Type B pancreatic cell (in vitro differentiated cells): ENCODE measurements around the gene POLR1E. TPM values are rescaled to one million over a fixed set of nuclear protein-coding genes. Genes with fewer than 3 reads are reported as not detected.
"Not testable (repeated sequence)": the region's sequence is repeated elsewhere in the genome, so short reads cannot be mapped to it uniquely, and the experiment has no call there.

Source experiments
- DNase-seq: peaks from one replicate; pipeline ENCODE4 v3.0.0; 2021; ENCODE audit warnings: mixed read lengths; ENCODE audit not compliant: unreplicated experiment; ENCODE audit errors: extremely low spot score
- H3K27ac Mint-ChIP-seq: 2 replicates; pipeline ENCODE4 v1.8.0; 2021; ENCODE audit warnings: mild to moderate bottlenecking, mixed read lengths
- H3K27me3 Mint-ChIP-seq: 2 replicates; pipeline ENCODE4 v1.8.0; 2021; ENCODE audit warnings: mixed read lengths
- H3K36me3 Mint-ChIP-seq: 2 replicates; pipeline ENCODE4 v1.8.0; 2021; ENCODE audit warnings: mixed read lengths
- H3K4me1 Mint-ChIP-seq: one replicate; pipeline ENCODE4 v1.8.0; 2021; ENCODE audit warnings: mixed read lengths; ENCODE audit not compliant: unreplicated experiment
- H3K4me3 Mint-ChIP-seq: 2 replicates; pipeline ENCODE4 v1.8.0; 2021; ENCODE audit warnings: mild to moderate bottlenecking, mixed read lengths
- H3K9me3 Mint-ChIP-seq: 2 replicates; pipeline ENCODE4 v1.8.0; 2021; ENCODE audit warnings: mixed read lengths
- total RNA-seq: library from RNA; stranded (reverse); gene quantifications from 2 replicates; pipeline ENCODE4 v1.2.1, GENCODE V29; 2021; ENCODE audit warnings: low replicate concordance
- TF ChIP-seq, protein P1 (sequence below): fragments of 200-600 bp; sonication (generic); conservative IDR thresholded peaks from 2 replicates; pipeline ENCODE4 v1.5.0; 2021; ENCODE audit warnings: antibody characterized with exemption, mild to moderate bottlenecking

POLR1E gene
- total RNA-seq, 1 donor from 2014 or later = 26.9 TPM

DNA sequence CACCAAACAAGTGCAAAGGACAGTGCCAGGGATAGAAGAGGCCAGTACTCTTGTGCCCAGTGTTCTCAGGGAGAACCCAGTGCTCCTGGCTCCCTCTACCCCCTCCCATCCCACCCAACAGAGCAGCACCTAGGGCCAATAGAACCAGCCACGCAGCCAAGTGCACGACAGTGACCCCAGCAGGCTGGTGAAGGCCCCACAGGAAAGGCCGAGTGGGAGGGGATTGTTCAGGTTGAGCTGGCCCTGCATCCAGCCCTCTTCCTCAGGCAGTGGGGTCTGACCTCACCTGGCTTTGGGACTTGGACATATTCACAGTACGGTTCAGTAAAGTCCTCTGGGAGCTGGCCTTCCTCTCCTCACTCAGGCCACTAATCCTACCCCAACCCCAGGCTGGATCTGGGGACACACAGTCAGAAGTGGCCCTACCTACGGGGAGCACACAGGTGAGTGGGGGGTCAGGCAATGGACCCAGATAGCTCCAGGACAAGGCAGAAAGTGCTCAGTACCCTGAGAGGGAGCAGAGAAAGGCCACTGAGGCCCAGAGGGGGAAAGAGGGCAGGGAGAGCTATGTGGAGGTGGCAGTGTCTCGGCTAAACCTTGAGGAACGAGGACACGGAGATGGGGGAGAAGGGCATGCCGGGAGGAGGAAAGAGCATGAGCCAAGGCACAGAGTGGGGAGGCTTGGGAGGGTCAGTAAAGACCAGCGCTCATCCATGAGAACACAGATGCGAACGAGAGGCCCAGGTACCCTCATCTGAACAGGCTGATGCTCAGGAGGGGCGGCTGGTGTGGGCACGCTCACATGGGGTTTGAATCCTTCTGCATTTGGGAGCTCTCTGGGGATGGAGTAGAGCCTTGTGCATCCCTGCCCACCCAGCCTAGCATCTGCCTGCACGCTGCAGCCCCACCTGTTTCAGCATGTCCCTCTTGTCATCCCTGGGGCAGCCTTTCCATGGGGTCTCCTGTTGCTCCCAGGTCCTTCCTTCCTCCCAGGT lies 25.6 kb downstream of the POLR1E start:
- TF ChIP-seq, protein P1, sequence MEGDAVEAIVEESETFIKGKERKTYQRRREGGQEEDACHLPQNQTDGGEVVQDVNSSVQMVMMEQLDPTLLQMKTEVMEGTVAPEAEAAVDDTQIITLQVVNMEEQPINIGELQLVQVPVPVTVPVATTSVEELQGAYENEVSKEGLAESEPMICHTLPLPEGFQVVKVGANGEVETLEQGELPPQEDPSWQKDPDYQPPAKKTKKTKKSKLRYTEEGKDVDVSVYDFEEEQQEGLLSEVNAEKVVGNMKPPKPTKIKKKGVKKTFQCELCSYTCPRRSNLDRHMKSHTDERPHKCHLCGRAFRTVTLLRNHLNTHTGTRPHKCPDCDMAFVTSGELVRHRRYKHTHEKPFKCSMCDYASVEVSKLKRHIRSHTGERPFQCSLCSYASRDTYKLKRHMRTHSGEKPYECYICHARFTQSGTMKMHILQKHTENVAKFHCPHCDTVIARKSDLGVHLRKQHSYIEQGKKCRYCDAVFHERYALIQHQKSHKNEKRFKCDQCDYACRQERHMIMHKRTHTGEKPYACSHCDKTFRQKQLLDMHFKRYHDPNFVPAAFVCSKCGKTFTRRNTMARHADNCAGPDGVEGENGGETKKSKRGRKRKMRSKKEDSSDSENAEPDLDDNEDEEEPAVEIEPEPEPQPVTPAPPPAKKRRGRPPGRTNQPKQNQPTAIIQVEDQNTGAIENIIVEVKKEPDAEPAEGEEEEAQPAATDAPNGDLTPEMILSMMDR = no peak
- no peaks in the 10 kb centered on the region for H3K4me1 Mint-ChIP-seq
- no peak overlapping the region for H3K27ac Mint-ChIP-seq
- no peak for DNase-seq
- H3K9me3 Mint-ChIP-seq = no peaks in the 10 kb centered on the region
- no peak overlapping the region for H3K4me3 Mint-ChIP-seq
- peaks cover 13% of the 10 kb centered on the region for H3K36me3 Mint-ChIP-seq
- no peaks in the 10 kb centered on the region for H3K27me3 Mint-ChIP-seq

DNA sequence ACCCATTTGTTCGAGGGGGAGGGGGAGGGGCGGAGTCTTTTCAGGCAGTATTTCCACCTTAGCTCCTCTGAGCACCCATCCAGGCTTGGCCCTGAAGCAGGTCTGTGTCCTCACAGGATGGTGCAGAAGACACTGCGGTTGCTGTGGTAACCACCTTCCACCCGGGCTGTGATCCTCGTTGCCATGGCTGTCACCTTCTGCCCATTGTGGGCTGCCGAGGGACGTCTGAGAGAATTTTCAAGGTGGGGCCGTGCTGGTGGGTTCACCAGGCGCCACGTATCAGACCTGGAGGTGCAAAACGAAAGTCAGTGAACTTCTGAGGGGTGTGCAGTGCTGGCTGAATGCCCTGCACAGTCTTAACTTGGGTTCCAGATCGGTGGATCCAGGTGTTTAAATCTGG lies 26.7 kb downstream of the POLR1E start:
- DNase-seq = no peak
- Mint-ChIP-seq H3K36me3 (peaks cover 9% of the 10 kb centered on the region), H3K9me3 (no peaks in the 10 kb centered on the region), H3K27me3 (no peaks in the 10 kb centered on the region), H3K4me3 (no peak overlapping the region), H3K4me1 (no peaks in the 10 kb centered on the region), H3K27ac (no peak overlapping the region)
- TF ChIP-seq, protein P1 = no peak

DNA sequence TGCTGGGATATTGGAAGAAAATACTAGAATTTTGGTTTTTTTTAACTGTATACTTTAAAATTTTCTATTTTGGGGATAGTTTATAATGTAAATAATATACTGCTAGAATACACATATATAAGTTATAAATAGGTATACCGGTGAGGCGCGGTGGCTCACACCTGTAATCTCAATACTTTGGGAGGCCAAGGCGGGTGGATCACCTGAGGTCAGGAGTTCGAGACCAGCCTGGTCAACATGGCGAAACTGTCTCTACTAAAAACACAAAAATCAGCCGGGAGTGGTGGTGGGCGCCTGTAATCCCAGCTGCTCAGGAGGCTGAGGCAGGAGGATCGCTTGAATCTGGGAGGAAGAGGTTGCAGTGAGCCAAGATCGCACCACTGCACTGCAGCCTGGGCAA lies 28.7 kb downstream of the POLR1E start:
- DNase-seq, H3K4me1 Mint-ChIP-seq, H3K9me3 Mint-ChIP-seq, H3K4me3 Mint-ChIP-seq, H3K36me3 Mint-ChIP-seq, H3K27ac Mint-ChIP-seq, H3K27me3 Mint-ChIP-seq: not testable (repeated sequence)

DNA sequence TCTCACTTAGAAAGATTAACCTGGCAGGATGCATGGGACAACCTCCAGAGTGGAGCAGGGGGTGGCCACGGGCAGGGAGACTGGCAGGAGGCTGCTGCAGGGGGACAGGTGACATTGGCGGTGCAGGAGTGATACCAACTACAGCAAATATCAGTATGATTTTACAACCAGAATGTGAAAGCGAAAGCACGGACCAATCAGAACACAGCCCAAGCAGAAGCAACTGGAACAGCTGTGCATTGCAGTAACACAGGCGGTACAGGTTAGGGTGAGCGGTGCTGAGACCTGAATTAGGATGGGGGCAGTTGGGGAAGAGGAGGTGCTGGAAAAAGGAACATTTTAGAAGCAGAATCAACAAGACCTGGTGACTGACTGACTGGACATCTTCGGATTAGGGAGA lies 29.3 kb downstream of the POLR1E start:
- no peak for DNase-seq
- Mint-ChIP-seq H3K36me3 (peaks cover 5% of the 10 kb centered on the region), H3K9me3 (no peaks in the 10 kb centered on the region), H3K4me1 (no peaks in the 10 kb centered on the region), H3K27me3 (no peaks in the 10 kb centered on the region), H3K4me3 (no peak overlapping the region), H3K27ac (no peak overlapping the region)
- TF ChIP-seq, protein P1 = no peak

DNA sequence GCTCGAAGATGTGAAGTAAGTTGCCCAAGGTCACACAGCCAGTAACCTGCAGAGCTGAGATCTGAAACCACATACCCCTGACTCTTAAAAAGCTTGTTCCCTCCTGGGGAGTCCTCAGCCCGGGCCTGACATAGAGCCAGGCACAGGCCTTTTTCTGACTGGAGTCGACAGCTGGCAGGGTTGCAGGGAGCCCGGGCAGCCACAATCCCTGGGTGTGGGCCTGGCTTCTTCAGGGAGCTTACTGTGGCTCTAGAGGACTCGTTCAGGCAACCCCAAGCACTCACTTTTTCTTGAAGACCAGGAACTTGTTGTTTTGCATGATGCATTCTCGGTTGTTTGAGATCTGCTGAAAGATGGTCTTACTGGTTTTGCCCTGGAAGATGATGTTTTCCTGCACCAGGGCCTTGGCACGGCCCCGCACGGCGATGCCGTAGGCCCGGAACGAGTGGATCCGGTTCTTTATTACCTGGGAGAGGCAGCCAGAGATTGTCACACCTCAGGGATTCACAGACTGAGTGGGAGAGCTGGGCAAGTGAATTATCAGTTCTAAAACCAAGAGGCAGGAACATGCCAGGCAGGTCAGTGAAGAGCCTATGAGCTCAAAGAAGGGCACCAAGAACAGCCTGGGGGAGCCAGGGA lies 30.0 kb downstream of the POLR1E start:
- no peaks in the 10 kb centered on the region for H3K9me3 Mint-ChIP-seq
- DNase-seq = no peak
- H3K36me3 Mint-ChIP-seq = peaks cover 7% of the 10 kb centered on the region
- no peak overlapping the region for H3K27ac Mint-ChIP-seq
- TF ChIP-seq, protein P1 = no peak
- H3K4me3 Mint-ChIP-seq = no peak overlapping the region
- H3K4me1 Mint-ChIP-seq = no peaks in the 10 kb centered on the region
- no peaks in the 10 kb centered on the region for H3K27me3 Mint-ChIP-seq

DNA sequence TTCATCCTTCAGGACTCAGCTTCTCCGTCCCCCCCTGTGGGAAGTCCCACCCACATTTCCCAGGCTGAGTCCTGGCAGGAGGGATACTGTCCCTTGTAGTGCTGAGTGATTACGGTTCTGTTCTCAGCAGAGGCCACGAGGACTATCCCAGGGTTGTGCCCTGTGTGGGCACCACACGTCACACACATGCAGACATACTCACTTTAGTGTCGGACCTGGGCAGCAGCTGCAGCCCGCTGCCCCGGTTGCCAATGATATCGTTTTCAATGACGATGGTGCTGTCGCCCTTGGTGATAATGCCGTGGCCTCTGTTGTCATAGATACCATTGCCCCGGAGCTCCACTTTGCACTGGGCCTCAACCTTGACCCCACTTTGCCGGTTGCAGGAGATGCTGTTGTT lies 32.2 kb downstream of the POLR1E start:
- no peak for DNase-seq
- no peaks in the 10 kb centered on the region for H3K4me1 Mint-ChIP-seq
- H3K9me3 Mint-ChIP-seq = no peaks in the 10 kb centered on the region
- TF ChIP-seq, protein P1 = no peak
- no peak overlapping the region for H3K4me3 Mint-ChIP-seq
- no peak overlapping the region for H3K27ac Mint-ChIP-seq
- peaks cover 16% of the 10 kb centered on the region for H3K36me3 Mint-ChIP-seq
- no peaks in the 10 kb centered on the region for H3K27me3 Mint-ChIP-seq
